ENCODE measurements around the gene STXBP4. TPM values are rescaled to one million over a fixed set of nuclear protein-coding genes. Genes with fewer than 3 reads are reported as not detected.

The STXBP4 gene
- total RNA-seq, 1 experiment from 2014 or later = 16.5 TPM

GRCh38 chr17:55002458-55002857, 33.9 kb downstream of the STXBP4 start:
- H3K4me1 ChIP-seq (ENCODE audit: insufficient read depth, low read length) = no peaks in the 10 kb centered on the region; the same call in 1 of the 2 replicates
- H3K79me1 ChIP-seq (ENCODE audit: insufficient read depth, low read depth, low read length, poor library complexity, severe bottlenecking) = no peaks in the 10 kb centered on the region
- no peak overlapping the region for H4K8ac ChIP-seq (replicated peaks; ENCODE audit: insufficient read length, low read depth, low read length)
- no peak overlapping the region for H2BK120ac ChIP-seq (ENCODE audit: low read depth, low read length, poor library complexity, severe bottlenecking)
- no peak overlapping the region for H2BK15ac ChIP-seq (ENCODE audit: low read depth, low read length)
- H2BK12ac ChIP-seq (ENCODE audit: insufficient read length, low read depth, low read length) = no peak overlapping the region
- H3K27ac ChIP-seq (ENCODE audit: insufficient read length, low read depth, low read length) = no peak overlapping the region
- no peak overlapping the region for H2AFZ ChIP-seq (ENCODE audit: low read length)
- Mint-ChIP-seq H3K27me3 (ENCODE audit: low read depth) (no peaks in the 10 kb centered on the region), H3K9me3 (no peaks in the 10 kb centered on the region), H3K27ac (no peak overlapping the region), H3K4me1 (peaks cover 14 to 17% of the 10 kb centered on the region in 2 experiments), H3K36me3 (ENCODE audit: insufficient read depth in 1 of 3, low read depth in 3 of 3) (peaks cover 0 to 4% (median 3%) of the 10 kb centered on the region in 3 experiments; a peak in 3 of 7 replicates), H3K4me3 (no peak overlapping the region)
- no peak overlapping the region for H3K4me2 ChIP-seq (ENCODE audit: insufficient read depth, insufficient read length, low read length)
- no peak overlapping the region for H3K18ac ChIP-seq (ENCODE audit: insufficient read length, low read depth, low read length)
- no peak overlapping the region for H2BK20ac ChIP-seq (ENCODE audit: low read depth, low read length, poor library complexity, severe bottlenecking)
- DNase-seq = no peak
- no peak for TF ChIP-seq CTCF (conservative IDR thresholded peaks at IDR 0.05)
- no peaks in the 10 kb centered on the region for H3K23me2 ChIP-seq (ENCODE audit: insufficient read length, low read depth, low read length, poor library complexity, severe bottlenecking)
- no peaks in the 10 kb centered on the region for H3K79me2 ChIP-seq (ENCODE audit: insufficient read depth, low read length)
- H3K14ac ChIP-seq (ENCODE audit: insufficient read depth, low read length) = no peak overlapping the region
- no peak overlapping the region for H4K5ac ChIP-seq (ENCODE audit: insufficient read length, low read depth, low read length)
- H3K56ac ChIP-seq (ENCODE audit: insufficient read length, low read depth, low read length) = no peak overlapping the region
- H3T11ph ChIP-seq (ENCODE audit: low read length) = no peak overlapping the region
- no peaks in the 10 kb centered on the region for H4K20me1 ChIP-seq (ENCODE audit: control insufficient read depth, insufficient read depth, insufficient read length)
- H2BK5ac ChIP-seq (ENCODE audit: insufficient read length, low read length) = no peak overlapping the region
- no peak overlapping the region for H2AK5ac ChIP-seq (ENCODE audit: insufficient read length, low read length)
- H3K9ac ChIP-seq (ENCODE audit: extremely low read depth, insufficient read length, low read length) = no peak overlapping the region
- no peaks in the 10 kb centered on the region for H3K27me3 ChIP-seq (ENCODE audit: insufficient read depth, low read length)
- H3K23ac ChIP-seq (ENCODE audit: insufficient read length, low read depth, low read length) = no peak overlapping the region
- H4K91ac ChIP-seq (ENCODE audit: insufficient read length, low read depth, low read length) = no peak overlapping the region
- H3K4ac ChIP-seq (ENCODE audit: low read depth, low read length) = no peak overlapping the region
- no peaks in the 10 kb centered on the region for H3K9me3 ChIP-seq (ENCODE audit: control insufficient read depth, low read depth, low read length)

All from H9 (cell line).